Ishikawa (cell line): ENCODE measurements around the gene LAMB3.
A peak's percentile ranks its signal among the peaks of the same experiment; 100 is the strongest.

Experiments used
- CEBPB ChIP-seq: IDR thresholded peaks from 2 replicates; pipeline ENCODE4 v1.6.1; 2012
- CREB1 ChIP-seq: IDR thresholded peaks from 2 replicates; pipeline ENCODE4 v1.6.1; 2012; ENCODE audit warnings: low read depth
- EGR1 ChIP-seq: IDR thresholded peaks from 2 replicates; pipeline ENCODE4 v1.6.1; 2012
- EP300 ChIP-seq: IDR thresholded peaks from 2 replicates; pipeline ENCODE4 v1.6.1; 2012; ENCODE audit warnings: borderline replicate concordance
- FOXM1 ChIP-seq: IDR thresholded peaks from 2 replicates; pipeline ENCODE4 v1.6.1; 2012; ENCODE audit warnings: low read depth, borderline replicate concordance
- NFIC ChIP-seq: IDR thresholded peaks from 2 replicates; pipeline ENCODE4 v1.6.1; 2012
- RAD21 ChIP-seq: IDR thresholded peaks from 2 replicates; pipeline ENCODE4 v1.6.1; 2012; ENCODE audit warnings: low read depth
- REST ChIP-seq: IDR thresholded peaks from 2 replicates; pipeline ENCODE4 v1.6.1; 2012; ENCODE audit warnings: low read depth, mild to moderate bottlenecking
- TAF1 ChIP-seq: IDR thresholded peaks from 2 replicates; pipeline ENCODE4 v1.6.1; 2012; ENCODE audit warnings: low read depth, mild to moderate bottlenecking
- TCF12 ChIP-seq: IDR thresholded peaks from 2 replicates; pipeline ENCODE4 v1.6.1; 2012; ENCODE audit warnings: low read depth
- TEAD4 ChIP-seq: IDR thresholded peaks from 2 replicates; pipeline ENCODE4 v1.6.1; 2012
- USF1 ChIP-seq: IDR thresholded peaks from 2 replicates; pipeline ENCODE4 v1.6.1; 2012
- YY1 ChIP-seq: IDR thresholded peaks from 2 replicates; pipeline ENCODE4 v1.6.1; 2012; ENCODE audit warnings: low read depth
- ZBTB7A ChIP-seq: IDR thresholded peaks from 2 replicates; pipeline ENCODE4 v1.6.1; 2012; ENCODE audit warnings: low read depth
- TF ChIP-seq, protein P1 (sequence below): IDR thresholded peaks from 2 replicates; pipeline ENCODE4 v1.6.1; 2012

LAMB3 gene

GRCh38 chr1:209685821-209686220 lies 33.6 kb upstream of the LAMB3 start:
- TF ChIP-seq EP300 (no peak), TAF1 (no peak), YY1 (no peak), REST (no peak), CEBPB (no peak), EGR1 (no peak), ZBTB7A (no peak), RAD21 (no peak), CREB1 (no peak), USF1 (no peak), NFIC (no peak), FOXM1 (no peak), TCF12 (no peak)
- TF ChIP-seq, protein P1, sequence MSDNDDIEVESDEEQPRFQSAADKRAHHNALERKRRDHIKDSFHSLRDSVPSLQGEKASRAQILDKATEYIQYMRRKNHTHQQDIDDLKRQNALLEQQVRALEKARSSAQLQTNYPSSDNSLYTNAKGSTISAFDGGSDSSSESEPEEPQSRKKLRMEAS: no peak

DNA sequence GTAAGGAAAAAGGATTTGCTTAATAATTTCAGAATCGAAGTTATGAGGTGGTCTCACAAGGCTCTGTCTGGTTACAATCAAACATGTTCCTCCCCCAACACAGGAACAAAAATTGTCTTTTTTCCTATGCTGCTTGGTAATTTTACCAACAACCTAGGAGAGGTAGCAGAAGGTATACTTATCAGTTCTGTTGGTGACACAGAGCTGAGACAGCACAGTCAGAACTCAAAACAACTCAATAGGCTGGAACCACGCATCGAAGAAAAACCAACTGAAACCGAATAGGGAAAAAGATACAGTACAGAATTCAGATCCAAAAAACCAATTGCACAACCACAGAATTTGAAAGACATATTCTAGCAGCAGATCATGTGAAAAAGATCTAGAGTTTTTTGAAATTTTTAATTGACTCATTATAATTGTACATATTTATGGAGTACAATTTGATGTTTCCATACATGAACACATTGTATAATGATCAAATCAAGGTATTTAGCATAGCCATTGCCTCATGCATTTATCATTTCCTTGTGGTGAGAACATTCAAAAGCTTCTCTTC lies 26.8 kb upstream of the LAMB3 start:
- TF ChIP-seq, protein P1: no peak
- TF ChIP-seq TAF1 (no peak), NFIC (no peak), FOXM1 (no peak), EGR1 (no peak), EP300 (no peak), CEBPB (no peak), USF1 (no peak)

GRCh38 chr1:209675565-209676154 lies 23.4 kb upstream of the LAMB3 start:
- TF ChIP-seq EGR1 (no peak), FOXM1 (no peak), CREB1 (no peak), TEAD4 (no peak), USF1 (no peak), RAD21 (no peak), EP300 (no peak), ZBTB7A (no peak), REST (no peak), TCF12 (no peak), TAF1 (no peak), CEBPB (no peak), NFIC (no peak), YY1 (no peak)
- TF ChIP-seq, protein P1: no peak

- TF ChIP-seq EGR1 (peak; percentile 53; the same call in 1 of the 2 replicates), FOXM1 (0 out of 2 replicates have a peak, but pooled peaks have one; percentile 24), NFIC (peak; percentile 93), REST (no peak), RAD21 (no peak), YY1 (peak; percentile 57), TAF1 (no peak), TEAD4 (peak; percentile 86), CEBPB (no peak), TCF12 (peak; percentile 97), CREB1 (no peak), EP300 (peak; percentile 88)
- TF ChIP-seq, protein P1: peak; percentile 80
Measured at GRCh38 chr1:209674957-209675564, 22.8 kb upstream of the LAMB3 start, which contains the start of gene G0S2. G0S2 (plus strand) TSS chr1:209675412; CDS start chr1:209675685, 273 bp downstream.
